Thyroid gland (tissue), 4 donors: Measurements from ENCODE around the gene SPEG.

Experiments
- CTCF ChIP-seq, 6 experiments: fragments of 200-600 bp in 3 of 6; fragments of 450-650 bp in 3 of 6; sonication (generic) in 3 of 6; IDR thresholded peaks; one replicate each; pipeline ENCODE4 v1.5.1; 2016 to 2019; ENCODE audit warnings: antibody characterized with exemption in 6 of 6, mild to moderate bottlenecking in 2 of 6, inconsistent platforms in 1 of 6, moderate library complexity in 1 of 6
- POLR2A ChIP-seq, 2 donors: fragments of 450-650 bp; IDR thresholded peaks; one replicate each; pipeline ENCODE4 v1.6.1; 2017; ENCODE audit warnings: antibody characterized with exemption in 2 of 2, mild to moderate bottlenecking in 2 of 2, moderate library complexity in 1 of 2

- TF ChIP-seq POLR2A (IDR thresholded peaks at IDR 0.05) (no peak), CTCF (IDR thresholded peaks at IDR 0.05) (no peak)
Measured at GRCh38 chr2:219500135-219500534, 65.5 kb downstream of the SPEG start.
